Sigmoid colon (tissue), 3 donors: ENCODE data around the gene KMT2D.

Experiments
- POLR2A ChIP-seq, 2 donors: fragments of 450-650 bp; IDR thresholded peaks; one replicate each; pipeline ENCODE4 v1.6.1; 2016; ENCODE audit warnings: antibody characterized with exemption in 2 of 2, mild to moderate bottlenecking in 2 of 2, moderate library complexity in 2 of 2
- TF ChIP-seq, protein P1 (sequence below), 4 experiments: fragments of 450-650 bp in 3 of 4; fragments of 200-600 bp in 1 of 4; IDR thresholded peaks; one replicate each; pipeline ENCODE4 v1.5.1; 2016 to 2019; ENCODE audit warnings: antibody characterized with exemption in 4 of 4, mild to moderate bottlenecking in 3 of 4, moderate library complexity in 2 of 4

DNA sequence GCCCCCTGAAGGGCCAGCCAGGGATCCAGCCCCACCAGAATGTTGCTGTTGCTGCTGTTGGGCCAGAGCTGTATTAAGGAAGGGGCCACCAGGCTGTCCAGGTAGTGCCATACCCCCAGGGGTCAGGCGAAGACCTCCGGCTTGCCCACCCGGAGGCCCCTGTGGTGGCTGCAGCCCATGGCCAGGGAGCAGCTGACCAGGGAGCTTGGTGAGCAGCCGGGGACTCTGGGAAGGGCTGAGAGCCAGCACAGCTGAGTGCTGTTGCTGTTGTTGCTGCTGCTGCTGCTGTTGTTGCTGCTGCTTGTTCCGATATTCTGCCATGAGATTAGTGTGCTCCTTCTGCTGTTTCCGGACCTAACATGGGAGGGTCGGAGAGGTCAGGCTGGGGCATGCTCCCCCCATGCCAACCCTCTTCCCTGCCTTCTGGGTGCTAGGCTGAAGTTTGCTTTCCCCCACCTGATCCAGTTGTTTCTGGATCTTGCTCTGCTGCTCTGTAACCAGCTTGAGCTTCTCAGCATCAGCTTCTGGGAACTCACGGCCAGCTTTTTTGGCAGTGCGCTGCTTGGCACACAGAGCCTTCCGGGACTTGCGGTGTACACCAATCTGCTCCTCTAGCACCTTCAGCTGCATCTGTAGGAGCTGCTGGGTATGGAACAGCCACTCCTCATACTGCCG is 26.8 kb downstream of the KMT2D start:
- TF ChIP-seq, protein P1, sequence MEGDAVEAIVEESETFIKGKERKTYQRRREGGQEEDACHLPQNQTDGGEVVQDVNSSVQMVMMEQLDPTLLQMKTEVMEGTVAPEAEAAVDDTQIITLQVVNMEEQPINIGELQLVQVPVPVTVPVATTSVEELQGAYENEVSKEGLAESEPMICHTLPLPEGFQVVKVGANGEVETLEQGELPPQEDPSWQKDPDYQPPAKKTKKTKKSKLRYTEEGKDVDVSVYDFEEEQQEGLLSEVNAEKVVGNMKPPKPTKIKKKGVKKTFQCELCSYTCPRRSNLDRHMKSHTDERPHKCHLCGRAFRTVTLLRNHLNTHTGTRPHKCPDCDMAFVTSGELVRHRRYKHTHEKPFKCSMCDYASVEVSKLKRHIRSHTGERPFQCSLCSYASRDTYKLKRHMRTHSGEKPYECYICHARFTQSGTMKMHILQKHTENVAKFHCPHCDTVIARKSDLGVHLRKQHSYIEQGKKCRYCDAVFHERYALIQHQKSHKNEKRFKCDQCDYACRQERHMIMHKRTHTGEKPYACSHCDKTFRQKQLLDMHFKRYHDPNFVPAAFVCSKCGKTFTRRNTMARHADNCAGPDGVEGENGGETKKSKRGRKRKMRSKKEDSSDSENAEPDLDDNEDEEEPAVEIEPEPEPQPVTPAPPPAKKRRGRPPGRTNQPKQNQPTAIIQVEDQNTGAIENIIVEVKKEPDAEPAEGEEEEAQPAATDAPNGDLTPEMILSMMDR (IDR thresholded peaks at IDR 0.05) = no peak
- no peak for TF ChIP-seq POLR2A (IDR thresholded peaks at IDR 0.05)
